H1 (cell line): ENCODE data around the gene SMC3. TPM values are rescaled to one million over a fixed set of nuclear protein-coding genes. Genes with fewer than 3 reads are reported as not detected.
"Not testable (repeated sequence)": the region's sequence is repeated elsewhere in the genome, so short reads cannot be mapped to it uniquely, and the experiment has no call there.

Source experiments
- CTCF ChIA-PET: fragments of 300-600 bp; sonication (Branson Sonifier 250); formaldehyde crosslinking; loops from one replicate; lab custom pipeline; 2021; ENCODE audit not compliant: partially characterized antibody; lab: Charles Lee
- POLR2A ChIA-PET: fragments of 300-600 bp; sonication (Branson Sonifier 250); formaldehyde crosslinking; loops from one replicate; lab custom pipeline; 2021; ENCODE audit warnings: inconsistent platforms; ENCODE audit not compliant: partially characterized antibody; lab: Charles Lee
- DNase-seq, 2 experiments: peaks; one replicate each; pipeline versions ENCODE4 v3.0.0 to v3.0.0-alpha.2; 2010 to 2022; ENCODE audit warnings: low spot score in 2 of 2, low read depth in 1 of 2, mixed read lengths in 1 of 2
- FAIRE-seq: peaks from 2 replicates; lab custom pipeline; 2011; peaks lifted over from hg19 to GRCh38; lab: Jason Lieb, UNC
- H2AFZ ChIP-seq: 2 replicates; pipeline ENCODE4 v1.8.1; 2012; ENCODE audit warnings: low read length, inconsistent platforms
- H2AK5ac ChIP-seq: 2 replicates; pipeline ENCODE4 v1.6.1; 2013; ENCODE audit warnings: low read depth, low read length
- H2BK120ac ChIP-seq: replicated peaks from 2 replicates; pipeline ENCODE3; 2013; ENCODE audit warnings: low read depth, low read length, inconsistent platforms
- H2BK12ac ChIP-seq: 2 replicates; pipeline ENCODE4 v1.6.1; 2013; ENCODE audit warnings: low read depth, low read length
- H2BK15ac ChIP-seq: 2 replicates; pipeline ENCODE4 v1.6.1; 2013; ENCODE audit warnings: low read length
- H2BK20ac ChIP-seq: 2 replicates; pipeline ENCODE4 v1.6.1; 2013; ENCODE audit warnings: low read length
- H2BK5ac ChIP-seq: 2 replicates; pipeline ENCODE4 v1.6.1; 2013; ENCODE audit warnings: low read depth, low read length
- H3K14ac ChIP-seq: 2 replicates; pipeline ENCODE4 v1.6.1; 2013; ENCODE audit warnings: inconsistent platforms; ENCODE audit not compliant: insufficient read length
- H3K18ac ChIP-seq: 2 replicates; pipeline ENCODE4 v1.6.1; 2013; ENCODE audit warnings: low read length; ENCODE audit errors: extremely low read depth
- H3K23ac ChIP-seq: 2 replicates; pipeline ENCODE4 v1.6.1; 2013; ENCODE audit warnings: inconsistent platforms; ENCODE audit not compliant: insufficient read length
- H3K23me2 ChIP-seq: 2 replicates; pipeline ENCODE4 v1.6.1; 2013; ENCODE audit warnings: low read depth, low read length
- H3K27ac ChIP-seq: 2 replicates; pipeline ENCODE4 v1.6.1; 2011; ENCODE audit warnings: low read depth, low read length, inconsistent platforms
- H3K27me3 ChIP-seq, 4 experiments: replicated peaks in 1 of 4; 1 replicate in 1 of 4; 2 replicates in 3 of 4; pipeline versions ENCODE4 v1.6.1 to v1.8.1; 2011 to 2013; ENCODE audit warnings: low read length in 3 of 4, mild to moderate bottlenecking in 3 of 4, inconsistent platforms in 2 of 4, mixed read lengths in 2 of 4, moderate library complexity in 1 of 4; ENCODE audit not compliant: control insufficient read depth in 3 of 4, insufficient read depth in 3 of 4; ENCODE audit errors: extremely low read depth in 1 of 4
- H3K36me3 ChIP-seq, 4 experiments: 2 replicates each; pipeline versions ENCODE4 v1.6.1 to v1.8.1; 2011 to 2013; ENCODE audit warnings: mild to moderate bottlenecking in 4 of 4, low read length in 3 of 4, moderate library complexity in 2 of 4, control low read depth in 1 of 4, inconsistent platforms in 1 of 4; ENCODE audit not compliant: insufficient read depth in 4 of 4, control insufficient read depth in 2 of 4
- H3K4ac ChIP-seq: replicated peaks from 2 replicates; pipeline ENCODE3; 2013; ENCODE audit warnings: low read length, low read depth, mixed read lengths, inconsistent platforms; ENCODE audit not compliant: insufficient read length
- H3K4me1 ChIP-seq, 4 experiments: replicated peaks in 1 of 4; 1 replicate in 1 of 4; 2 replicates in 3 of 4; pipeline versions ENCODE4 v1.6.1 to v1.8.1; 2011 to 2013; ENCODE audit warnings: low read length in 3 of 4, inconsistent platforms in 2 of 4, mixed read lengths in 1 of 4; ENCODE audit not compliant: insufficient read depth in 4 of 4, control insufficient read depth in 3 of 4
- H3K4me2 ChIP-seq, 2 experiments: 2 replicates each; pipeline versions ENCODE4 v1.6.1 to v1.8.1; 2011 to 2013; ENCODE audit warnings: low read depth in 2 of 2, low read length in 2 of 2, control low read depth in 1 of 2, inconsistent platforms in 1 of 2, mild to moderate bottlenecking in 1 of 2; ENCODE audit not compliant: insufficient read depth in 1 of 2
- H3K4me3 ChIP-seq, 4 experiments: fragments of 200-600, 300-600 bp in 1 of 4; sonication (generic), shearing (Covaris generic), sonication (Bioruptor Twin) in 1 of 4; 2 replicates each; pipeline versions ENCODE4 v1.5.1 to v1.8.1; 2011 to 2016; ENCODE audit warnings: low read length in 4 of 4, low read depth in 3 of 4, control low read depth in 2 of 4, inconsistent platforms in 2 of 4, mild to moderate bottlenecking in 2 of 4, mixed read lengths in 1 of 4, moderate library complexity in 1 of 4; ENCODE audit not compliant: insufficient read depth in 2 of 4; ENCODE audit errors: extremely low read depth in 1 of 4
- H3K56ac ChIP-seq: replicated peaks from 2 replicates; pipeline ENCODE3; 2013; ENCODE audit warnings: low read depth, mild to moderate bottlenecking, mixed read lengths, low read length, inconsistent platforms; ENCODE audit not compliant: insufficient read length
- H3K79me1 ChIP-seq: 2 replicates; pipeline ENCODE4 v1.6.1; 2013; ENCODE audit warnings: low read depth, low read length, control low read depth
- H3K79me2 ChIP-seq, 2 experiments: 2 replicates each; pipeline versions ENCODE4 v1.6.1 to v1.8.1; 2012 to 2013; ENCODE audit warnings: low read length in 2 of 2, mild to moderate bottlenecking in 2 of 2, inconsistent platforms in 1 of 2; ENCODE audit not compliant: insufficient read depth in 2 of 2, control insufficient read depth in 1 of 2
- H3K9ac ChIP-seq, 4 experiments: replicated peaks in 1 of 4; 1 replicate in 1 of 4; 2 replicates in 3 of 4; pipeline versions ENCODE4 v1.6.1 to v1.8.1; 2011 to 2013; ENCODE audit warnings: low read depth in 3 of 4, low read length in 3 of 4, control low read depth in 2 of 4, mild to moderate bottlenecking in 2 of 4, moderate library complexity in 2 of 4, inconsistent platforms in 1 of 4; ENCODE audit errors: extremely low read depth in 1 of 4
- H3K9me3 ChIP-seq, 2 experiments: 2 replicates each; pipeline versions ENCODE4 v1.6.1 to v1.8.1; 2012 to 2013; ENCODE audit warnings: mild to moderate bottlenecking in 2 of 2, moderate library complexity in 2 of 2, control low read depth in 1 of 2, inconsistent platforms in 1 of 2, low read depth in 1 of 2, low read length in 1 of 2, mixed read lengths in 1 of 2; ENCODE audit not compliant: insufficient read depth in 2 of 2
- H4K20me1 ChIP-seq, 2 experiments: replicated peaks in 1 of 2; 2 replicates each; pipeline versions ENCODE3 to v1.8.1; 2011 to 2013; ENCODE audit warnings: inconsistent platforms in 2 of 2, low read length in 2 of 2, mild to moderate bottlenecking in 1 of 2; ENCODE audit not compliant: insufficient read depth in 2 of 2, control insufficient read depth in 1 of 2
- H4K5ac ChIP-seq: 2 replicates; pipeline ENCODE4 v1.6.1; 2013; ENCODE audit warnings: low read length, low read depth, mixed read lengths, inconsistent platforms; ENCODE audit not compliant: insufficient read length
- H4K8ac ChIP-seq: 2 replicates; pipeline ENCODE4 v1.8.0; 2013; ENCODE audit warnings: mild to moderate bottlenecking, moderate library complexity, low read length, inconsistent platforms; ENCODE audit not compliant: insufficient read depth; ENCODE audit errors: extremely low read depth
- H4K91ac ChIP-seq: replicated peaks from 2 replicates; pipeline ENCODE3; 2013; ENCODE audit warnings: low read length, mixed read lengths, inconsistent platforms; ENCODE audit not compliant: insufficient read length
- CEBPB ChIP-seq: IDR thresholded peaks from 2 replicates; pipeline ENCODE4 v1.6.1; 2012; ENCODE audit warnings: low read depth, low read length
- WGBS, 2 experiments: shearing (Covaris generic) in 1 of 2; methylation state at CpG; one replicate each; pipeline versions ENCODE4 v1.1.6 to v1.1.7; 2013 to 2015; ENCODE audit warnings: low lambda C conversion rate in 2 of 2, mixed read lengths in 2 of 2, inconsistent platforms in 1 of 2, low coverage in 1 of 2, missing lambda C conversion rate in 1 of 2; ENCODE audit not compliant: insufficient replicate concordance in 2 of 2, insufficient coverage in 1 of 2, insufficient read length in 1 of 2; ENCODE audit errors: extremely low coverage in 1 of 2, missing lambda C conversion rate in 1 of 2; 5-methylcytosine and 5-hydroxymethylcytosine counted together
- polyA plus RNA-seq, 7 experiments: library from polyadenylated mRNA; depleted of rRNA in 3 of 7; stranded (reverse) in 5 of 7; unstranded in 2 of 7; fragments of >200 nt in 5 of 7; fragments of 200-250 nt in 2 of 7; gene quantifications; 1 replicate in 5 of 7; 2 replicates in 1 of 7; 4 replicates in 1 of 7; pipeline versions ENCODE4 v1.2.1 to v1.2.3, GENCODE V29; 2011 to 2013; ENCODE audit warnings: missing spikeins in 2 of 7, mixed read lengths in 2 of 7
- total RNA-seq: library from RNA; stranded (reverse); fragmentation: NEBNext Ultra II Directional; extraction: Animal tissue kit (Norgen Biotek cat#: 25700); gene quantifications from 2 replicates; pipeline ENCODE4 v1.2.1, GENCODE V29; 2021

SMC3 gene
- total and polyA plus RNA-seq, 2 of the 8 experiments (the other 6 are each of a cell fraction or from before 2014, with no cell fraction given): 12.7 to 93.4 TPM

DNA sequence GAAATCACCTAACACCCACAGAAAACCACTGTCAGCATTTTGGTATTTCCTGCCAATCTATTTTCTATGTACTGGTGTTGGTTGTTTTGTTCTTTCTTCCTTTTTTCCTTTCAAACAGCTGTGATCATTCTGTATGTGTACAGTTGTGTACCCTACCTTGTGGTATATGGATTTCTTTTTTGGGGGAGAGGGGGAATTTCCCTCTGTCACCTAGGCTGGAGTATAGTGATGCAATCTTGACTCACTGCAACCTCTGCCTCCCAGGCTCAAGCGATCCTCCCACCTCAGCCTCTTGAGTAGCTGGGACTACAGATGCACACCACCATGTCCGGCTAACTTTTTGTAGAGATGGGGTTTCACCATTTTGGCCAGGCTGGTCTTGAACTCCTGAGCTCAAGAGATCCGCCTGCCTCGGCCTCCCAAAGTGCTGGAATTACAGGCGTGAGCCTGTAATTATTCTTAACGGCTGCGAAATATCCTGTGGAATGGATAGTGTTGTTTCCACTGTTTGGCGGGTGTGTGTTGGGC is 38.4 kb upstream of the SMC3 start:
- H2BK12ac ChIP-seq, DNase-seq, H3K14ac ChIP-seq, H3K27me3 ChIP-seq, H4K8ac ChIP-seq, H2BK15ac ChIP-seq, H3K4ac ChIP-seq, H2AFZ ChIP-seq, H2AK5ac ChIP-seq, H4K5ac ChIP-seq, H3K23ac ChIP-seq, H3K36me3 ChIP-seq, FAIRE-seq, H3K27ac ChIP-seq, H3K9ac ChIP-seq, H3K9me3 ChIP-seq, H3K23me2 ChIP-seq, H2BK120ac ChIP-seq, H3K79me2 ChIP-seq, H3K56ac ChIP-seq, H4K20me1 ChIP-seq, H3K18ac ChIP-seq, H3K79me1 ChIP-seq: not testable (repeated sequence)
- Histone ChIP-seq H3K4me1 (peaks cover 4 to 17% (median 5%) of the 10 kb centered on the region in 4 experiments), H4K91ac (peak overlapping the region; percentile 46), H2BK20ac (0 out of 2 replicates have a peak overlapping the region, but pooled peaks have one; percentile 23), H3K4me3 (peak overlapping the region in 1 of 4 experiments; percentile 42; a peak in 1 of 8 replicates), H2BK5ac (peak overlapping the region; percentile 84; the same call in 1 of the 2 replicates), H3K4me2 (peak overlapping the region; percentile 65 to 70; a peak in 2 of 4 replicates)
- CTCF ChIA-PET: interaction anchor here (0.8 to 1.2 kb wide), 3 partner anchors 17 to 223 kb away, joined by 3 to 4 read pairs (median 3); no protein-coding TSS in a partner anchor
- 70% methylated on average over 8 of the region's 8 CpGs; no CpG with 5 or more reads in 1 of the 2 experiments for WGBS, 2 experiments
- POLR2A ChIA-PET: interaction anchor here (0.6 to 3.1 kb wide), 11 partner anchors 9 to 224 kb away, joined by 3 to 11 read pairs (median 4); partner anchors contain the start of gene SMNDC1
- TF ChIP-seq CEBPB: peak; percentile 27; the same call in 1 of the 2 replicates
- TF ChIP-seq, all 59 proteins: peak for 1; not testable (repeated sequence) for 58
